Activated CD4-positive, CD25-positive, alpha-beta regulatory T cell treated with anti-CD3 and anti-CD28 coated beads, Interleukin-2, amount 50 U/mL, for 16 hours (primary cell): ENCODE data around the gene TIMM8B.
"Not testable (repeated sequence)": the region's sequence is repeated elsewhere in the genome, so short reads cannot be mapped to it uniquely, and the experiment has no call there.

ENCODE experiments used
- DNase-seq: peaks from one replicate; pipeline ENCODE4 v3.0.0-alpha.2; 2020; ENCODE audit warnings: low read depth, low spot score

TIMM8B gene

DNA sequence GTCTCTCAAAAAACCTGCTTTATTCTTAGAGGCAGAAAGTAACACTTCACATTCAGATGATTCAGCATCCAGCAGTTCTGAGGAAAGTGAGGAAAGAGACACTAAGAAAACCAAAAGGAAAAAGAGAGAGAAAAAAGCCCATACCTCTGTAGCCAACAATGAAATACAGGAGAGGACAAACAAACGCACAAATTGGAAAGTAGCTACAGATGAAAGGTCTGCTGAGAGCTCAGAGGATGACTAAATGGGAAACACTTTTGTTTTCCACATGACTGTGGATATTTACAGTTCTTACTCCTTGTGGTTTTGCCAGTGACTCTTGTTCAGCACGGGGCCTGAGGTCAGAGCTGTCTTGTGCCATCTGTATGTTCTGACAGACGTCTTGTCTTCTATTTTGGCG is 3.8 kb downstream of the TIMM8B start:
- DNase-seq = no peak

DNA sequence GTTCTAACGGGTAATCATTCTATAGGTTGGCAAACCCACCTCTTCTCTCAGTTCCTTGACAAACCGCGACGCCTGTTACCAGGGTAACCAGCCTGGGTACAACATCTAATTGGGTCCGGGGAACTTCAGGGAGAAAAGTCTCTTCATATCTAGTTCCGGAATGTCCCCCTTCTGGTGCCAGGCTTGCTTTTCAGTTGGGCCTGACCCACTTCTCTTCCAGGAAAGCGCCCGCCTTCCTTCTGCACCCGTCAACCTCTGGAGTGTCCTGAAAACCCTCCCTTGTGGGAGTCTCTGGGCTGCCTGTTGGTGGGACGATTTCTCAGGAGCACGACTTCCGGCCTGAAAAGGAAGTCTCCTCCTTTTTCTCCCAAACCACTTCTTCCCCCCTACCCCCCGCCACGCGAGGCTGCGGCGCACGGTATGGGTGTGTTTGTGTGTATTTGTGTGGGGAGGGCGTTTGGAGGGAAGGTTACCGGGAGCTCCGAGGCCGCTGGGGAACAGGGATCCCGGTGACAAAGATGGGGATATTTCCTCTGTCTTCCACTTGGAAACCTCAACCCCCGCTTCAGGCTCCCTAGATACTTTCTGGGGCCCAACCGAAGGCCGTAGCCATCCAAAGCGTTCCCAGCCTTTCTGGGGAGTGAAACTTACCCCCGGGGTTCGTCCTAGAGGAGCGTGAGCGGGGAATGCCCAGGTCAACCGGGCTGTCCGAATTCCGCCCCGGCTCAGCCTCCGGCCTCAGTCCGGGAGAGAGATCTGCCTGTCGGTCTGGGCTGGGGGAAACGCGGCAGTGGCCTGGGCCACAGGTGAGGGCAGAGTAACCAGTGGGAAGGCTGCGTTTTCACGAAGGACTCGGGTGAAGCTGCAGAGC is 12.4 kb downstream of the TIMM8B start, which contains the start of the genes NKAPD1 and PIH1D2:
Gene NKAPD1, plus strand, starts transcription at position 359 of the 871 bp plus-strand sequence. CDS start 1,276 bp downstream, outside the sequence.
Gene PIH1D2, minus strand, starts transcription at position 77 of the 871 bp plus-strand sequence. CDS start 843 bp downstream, outside the sequence.
- DNase-seq = peak; percentile 73

DNA sequence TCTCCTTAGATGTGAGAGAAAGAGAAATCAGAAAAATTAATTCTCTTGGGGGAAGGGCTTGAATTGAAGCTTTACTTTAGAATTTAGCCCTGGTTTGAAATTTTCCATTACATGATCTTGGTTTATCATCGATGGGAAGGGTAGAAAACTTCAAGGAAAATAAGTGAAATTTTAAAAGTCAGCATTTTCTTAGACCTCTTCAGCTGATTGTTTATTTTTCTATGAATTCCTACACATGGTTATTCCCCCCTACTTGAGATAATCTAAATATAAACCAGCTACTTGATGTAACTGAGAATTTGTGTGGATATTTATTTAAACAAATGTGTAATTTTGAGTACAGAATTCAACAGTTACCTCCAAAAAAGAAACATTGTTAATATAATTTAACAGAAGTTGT is 23.6 kb downstream of the TIMM8B start:
- no peak for DNase-seq

- no peak for DNase-seq
Observed at GRCh38 chr11:112058103-112058502, 28.5 kb downstream of the TIMM8B start.

DNA sequence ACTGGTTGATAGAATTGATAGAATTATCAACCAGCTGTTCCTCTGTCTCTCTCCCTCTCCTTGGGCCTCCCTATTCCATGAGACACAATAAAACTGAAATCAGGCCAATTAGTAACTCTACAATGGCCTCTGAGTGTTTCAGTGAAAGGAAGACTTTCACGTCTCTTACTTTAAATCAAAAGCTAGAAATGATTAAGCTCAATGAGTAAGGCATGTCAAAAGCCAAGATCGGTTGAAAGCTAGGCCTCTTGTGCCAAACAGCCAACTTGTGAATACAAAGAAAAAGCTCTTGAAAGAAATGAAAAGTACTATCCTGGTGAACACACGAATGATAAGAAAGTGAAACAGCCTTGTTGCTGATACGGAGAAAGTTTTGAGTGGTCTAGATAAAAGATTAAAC is 29.4 kb downstream of the TIMM8B start:
- DNase-seq = no peak

DNA sequence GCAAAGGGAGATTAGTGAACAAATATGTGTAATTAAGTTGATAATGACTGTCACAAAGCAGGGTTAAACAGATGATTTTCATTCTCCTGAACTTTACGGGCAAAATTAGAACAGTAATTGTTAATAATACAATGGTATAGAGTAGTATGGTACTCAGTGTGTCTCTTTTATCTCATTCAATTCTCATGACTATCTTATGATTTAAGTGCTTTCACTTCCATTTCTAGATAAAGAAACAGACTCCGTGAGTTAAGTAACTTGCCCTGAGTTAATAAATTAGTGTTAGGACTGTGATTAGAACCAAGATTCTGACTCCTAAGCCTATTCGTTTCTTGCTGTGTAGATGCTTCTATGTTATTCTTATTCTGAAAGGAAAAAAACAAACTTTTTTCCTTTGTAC is 34.8 kb downstream of the TIMM8B start:
- DNase-seq = no peak

DNA sequence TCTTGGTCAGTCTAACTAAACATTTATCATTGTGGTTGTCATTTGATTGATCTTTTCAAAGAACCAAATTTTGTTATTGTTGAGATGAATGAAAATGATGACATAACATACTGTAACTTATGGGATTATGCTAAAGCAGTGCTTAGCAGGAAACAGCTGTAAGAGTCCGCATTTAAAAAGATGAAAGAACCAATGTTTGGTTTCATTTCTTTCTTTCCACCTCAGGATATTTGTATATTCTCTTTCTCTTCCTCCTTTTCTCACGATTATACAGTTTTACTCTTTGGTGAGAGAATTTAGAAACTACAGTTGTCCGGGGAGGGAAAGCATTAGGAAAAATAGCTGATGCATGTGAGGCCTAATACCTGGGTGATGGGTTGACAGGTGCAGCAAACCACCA is 35.8 kb downstream of the TIMM8B start:
- DNase-seq = no peak

GRCh38 chr11:112049777-112050176 is 36.8 kb downstream of the TIMM8B start:
- DNase-seq = no peak

GRCh38 chr11:112048256-112048655 is 38.3 kb downstream of the TIMM8B start:
- not testable (repeated sequence) for DNase-seq

- not testable (repeated sequence) for DNase-seq
Observed at GRCh38 chr11:112046647-112047046, 39.9 kb downstream of the TIMM8B start.

DNA sequence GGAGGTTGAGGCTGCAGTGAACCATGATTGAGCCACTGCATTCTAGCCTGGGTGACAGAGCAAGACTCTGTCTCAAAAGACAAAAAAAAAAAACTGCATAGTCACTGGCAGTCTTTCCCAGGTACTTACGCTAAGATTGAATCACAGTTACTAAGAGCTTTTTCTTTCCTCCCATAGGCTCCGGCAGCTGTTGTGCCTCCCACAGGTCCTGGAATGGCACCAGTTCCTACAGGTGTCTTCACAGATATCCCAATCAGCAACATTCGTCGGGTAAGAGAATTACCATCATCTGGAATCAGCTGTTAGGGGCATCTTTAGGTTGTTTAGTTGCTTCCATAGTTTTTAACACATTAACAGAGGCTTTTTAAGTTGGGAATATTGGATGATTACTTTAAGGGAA is 41.6 kb downstream of the TIMM8B start:
- DNase-seq = no peak

DNA sequence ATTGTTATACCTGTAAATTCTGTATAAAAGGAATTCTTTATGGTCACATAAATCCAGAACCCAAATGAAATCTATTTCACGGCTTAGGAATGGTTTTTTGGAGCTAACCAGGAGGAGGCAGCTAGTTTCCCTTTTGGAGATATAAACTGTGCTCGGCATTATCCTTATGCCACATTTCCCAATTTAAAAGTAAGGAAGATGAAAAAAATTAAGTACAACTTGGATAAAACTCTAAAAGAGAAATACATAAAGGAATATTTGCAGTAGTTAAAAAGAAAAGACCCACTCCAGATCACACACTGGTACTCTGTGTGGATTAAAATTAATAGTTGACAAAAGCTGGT is 43.6 kb downstream of the TIMM8B start:
- no peak for DNase-seq

DNA sequence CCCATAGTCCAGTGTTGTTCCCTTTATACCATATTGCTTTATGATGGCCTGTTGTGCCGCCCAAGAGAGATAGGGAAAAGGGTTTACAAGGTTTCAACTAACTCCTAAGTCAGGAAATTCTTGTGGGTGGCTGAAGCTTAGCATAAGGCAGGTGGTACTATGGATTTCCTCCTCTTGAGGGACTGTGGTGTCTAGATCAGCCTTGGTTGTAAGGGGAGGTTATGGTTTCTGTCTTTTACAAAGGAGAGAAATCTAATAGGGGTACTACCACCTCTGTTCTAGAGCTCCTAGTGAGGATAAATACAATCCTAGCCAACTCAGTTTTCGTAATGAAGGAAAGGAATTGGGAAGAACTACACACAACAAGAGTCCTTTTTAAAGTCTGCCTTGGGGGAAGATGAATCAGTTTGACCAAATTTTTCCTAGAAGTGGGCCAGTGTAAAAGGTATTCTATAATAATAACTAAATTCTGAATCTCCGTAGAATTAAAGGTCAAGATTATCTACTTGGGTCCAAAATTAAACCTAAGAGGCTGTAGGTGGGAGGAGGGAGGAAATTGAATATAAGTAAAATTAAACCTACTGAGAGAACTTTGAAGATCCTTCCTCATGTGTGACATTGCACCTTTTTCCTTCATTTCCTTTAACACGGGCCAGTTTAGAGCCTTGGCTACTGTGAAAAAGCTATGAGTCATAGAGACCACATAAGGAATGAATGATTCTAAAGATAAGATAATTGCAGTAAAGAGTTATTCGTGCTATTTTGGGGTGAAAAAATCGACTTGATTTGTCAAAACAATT is 44.2 kb downstream of the TIMM8B start:
- no peak for DNase-seq

DNA sequence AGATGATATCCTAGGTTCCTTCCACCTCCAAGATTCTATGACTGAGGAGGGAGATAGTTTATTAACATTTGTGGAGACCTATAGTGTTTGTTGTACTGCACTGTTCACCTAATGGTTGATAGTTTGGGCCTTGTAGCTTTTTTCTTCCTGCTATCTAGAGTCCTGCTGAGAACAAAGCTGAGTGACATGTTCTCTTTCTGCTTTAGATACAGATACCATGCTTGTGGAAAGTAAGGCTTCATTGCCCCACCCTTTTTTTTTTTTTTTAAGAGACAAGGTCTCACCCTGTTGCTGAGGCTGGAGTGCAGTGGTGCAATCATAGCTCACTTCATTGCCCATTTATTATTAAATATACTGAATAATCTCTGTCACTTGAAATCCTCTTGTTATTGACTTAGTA is 49.0 kb downstream of the TIMM8B start:
- DNase-seq = no peak
